ENCODE results near the gene OR10AD1. TPM values are rescaled to one million over a fixed set of nuclear protein-coding genes. Genes with fewer than 3 reads are reported as not detected.

Gene OR10AD1
- total RNA-seq, 4 donors from 2014 or later, result not detected

DNA sequence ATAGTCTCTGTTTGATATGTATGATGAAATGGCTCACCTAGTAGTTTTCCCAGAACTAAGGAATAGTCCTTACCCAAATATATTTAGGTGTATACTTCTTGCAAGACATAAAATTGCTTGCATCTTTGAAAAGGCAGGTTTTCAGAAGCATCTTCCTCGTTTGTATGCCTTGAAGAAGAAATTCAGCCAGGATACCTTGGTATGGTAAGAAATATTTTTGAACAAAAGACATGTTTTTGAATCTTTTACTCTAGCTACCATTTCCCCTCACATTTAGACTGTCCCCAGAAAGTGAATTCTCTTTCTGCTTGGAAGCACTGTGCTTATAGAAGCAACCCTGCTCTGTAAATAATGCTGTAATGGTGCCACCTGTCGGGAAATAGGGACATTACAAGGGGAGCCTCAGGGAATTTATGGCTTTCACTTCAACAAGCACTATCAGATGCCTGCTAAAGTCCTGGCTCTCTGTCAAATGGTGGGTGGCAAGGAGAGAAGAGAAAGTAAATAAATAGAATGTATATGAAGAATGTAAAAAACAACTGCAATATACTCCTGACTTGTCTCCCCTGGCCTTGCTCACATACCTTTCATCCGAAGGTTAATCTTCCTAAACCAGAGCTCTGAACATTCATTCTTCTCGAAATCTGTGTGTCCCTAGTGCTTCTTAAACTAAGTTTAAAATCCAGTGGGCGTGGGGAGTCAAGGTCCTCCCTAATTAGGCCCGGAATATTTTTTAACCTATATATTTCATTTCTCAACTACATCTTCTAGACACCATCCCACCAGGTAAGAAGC is 13.6 kb downstream of the OR10AD1 start:
- intact Hi-C loops (cut with DNase I; ENCODE audit: low total_unique reads), result loop anchor here (5.0 to 10.0 kb wide), 5 partner anchors 107 to 625 kb away; partner anchors contain the start of genes CACNB3 and VDR
- peak; percentile 64 to 82 for ATAC-seq

DNA sequence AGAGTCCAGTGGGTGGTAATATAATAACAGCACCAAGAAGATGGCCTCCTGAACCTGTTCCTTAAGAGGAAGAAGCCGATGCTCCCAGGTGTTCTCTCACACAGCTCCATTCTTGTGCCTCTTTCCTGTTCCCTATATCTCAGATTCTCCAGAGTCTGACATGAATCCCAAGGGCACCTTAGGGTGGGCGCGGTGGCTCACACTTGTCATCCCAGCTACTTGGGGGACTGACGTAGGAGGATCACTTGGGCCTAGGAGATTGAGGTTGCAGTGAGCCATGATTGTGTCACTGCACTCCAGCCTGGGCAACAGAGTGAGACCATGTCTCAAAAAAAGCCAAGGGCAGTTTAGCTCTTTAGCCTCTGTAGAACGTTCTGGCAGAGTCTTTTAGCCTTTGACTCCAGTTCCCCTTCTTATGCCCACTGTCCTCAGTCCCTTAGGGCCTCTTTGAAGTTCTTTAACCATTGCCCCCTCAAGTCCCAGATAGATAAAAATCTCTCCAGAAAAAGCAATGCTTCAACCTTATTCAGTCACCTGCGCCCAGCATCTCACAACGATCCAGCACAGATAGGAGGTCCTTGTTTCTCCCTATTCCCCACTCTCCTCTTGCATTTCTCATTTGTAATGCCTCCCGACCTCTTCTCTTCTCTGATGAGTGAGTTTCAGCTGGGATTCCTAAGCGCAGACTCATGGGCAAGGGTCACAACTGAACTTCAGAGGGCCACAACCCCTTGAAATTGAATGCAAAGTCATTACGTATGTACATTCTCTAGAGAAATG is 15.0 kb downstream of the OR10AD1 start:
- Histone ChIP-seq H3K27me3 (peaks cover 15 to 27% (median 26%) of the 10 kb centered on the region in 3 donors), H3K36me3 (no peaks in the 10 kb centered on the region), H3K4me1 (peaks cover 3 to 10% of the 10 kb centered on the region in 2 donors), H3K27ac (no peak overlapping the region), H3K9me3 (no peaks in the 10 kb centered on the region), H3K4me3 (no peak overlapping the region)
- no peak for TF ChIP-seq POLR2A (IDR thresholded peaks at IDR 0.05)
- in situ Hi-C loops (cut with MboI; ENCODE audit: low sequenced_read_pairs in 4 of 4) (loop anchor here in 3 of 4 donors (25.0 kb wide), 1 partner anchor 226 kb away; the partner anchor contains the start of gene TMEM106C (in 3 of the 3)), intact Hi-C loops (cut with DNase I; ENCODE audit: low total_unique reads) (loop anchor here (5.0 kb wide), 2 partner anchors 106 to 429 kb away; no protein-coding TSS in a partner anchor)
- ATAC-seq (no peak), DNase-seq (no peak)

More for the DNA sequence above, 13.6 kb downstream of the OR10AD1 start:
- no peaks in the 10 kb centered on the region for H3K9me3 ChIP-seq
- no peak overlapping the region for H3K4me3 ChIP-seq
- no peaks in the 10 kb centered on the region for H3K36me3 ChIP-seq
- H3K27me3 ChIP-seq, result peaks cover under 1 to 13% (median 12%) of the 10 kb centered on the region in 3 donors
- no peaks in the 10 kb centered on the region for H3K4me1 ChIP-seq
- in situ Hi-C loops (cut with MboI; ENCODE audit: low sequenced_read_pairs in 4 of 4), result loop anchor here in 3 of 4 donors (25.0 kb wide), 1 partner anchor 227 kb away; the partner anchor contains the start of gene TMEM106C (in 3 of the 3)
- peak; percentile 70 to 88 (median 79) for TF ChIP-seq CTCF (IDR thresholded peaks at IDR 0.05 in 4 of 5, conservative IDR thresholded peaks at IDR 0.05 in 1 of 5)
- no peak for TF ChIP-seq POLR2A (IDR thresholded peaks at IDR 0.05)
- no peak overlapping the region for H3K27ac ChIP-seq
- DNase-seq, result peak in 1 of 2 donors; percentile 54

DNA sequence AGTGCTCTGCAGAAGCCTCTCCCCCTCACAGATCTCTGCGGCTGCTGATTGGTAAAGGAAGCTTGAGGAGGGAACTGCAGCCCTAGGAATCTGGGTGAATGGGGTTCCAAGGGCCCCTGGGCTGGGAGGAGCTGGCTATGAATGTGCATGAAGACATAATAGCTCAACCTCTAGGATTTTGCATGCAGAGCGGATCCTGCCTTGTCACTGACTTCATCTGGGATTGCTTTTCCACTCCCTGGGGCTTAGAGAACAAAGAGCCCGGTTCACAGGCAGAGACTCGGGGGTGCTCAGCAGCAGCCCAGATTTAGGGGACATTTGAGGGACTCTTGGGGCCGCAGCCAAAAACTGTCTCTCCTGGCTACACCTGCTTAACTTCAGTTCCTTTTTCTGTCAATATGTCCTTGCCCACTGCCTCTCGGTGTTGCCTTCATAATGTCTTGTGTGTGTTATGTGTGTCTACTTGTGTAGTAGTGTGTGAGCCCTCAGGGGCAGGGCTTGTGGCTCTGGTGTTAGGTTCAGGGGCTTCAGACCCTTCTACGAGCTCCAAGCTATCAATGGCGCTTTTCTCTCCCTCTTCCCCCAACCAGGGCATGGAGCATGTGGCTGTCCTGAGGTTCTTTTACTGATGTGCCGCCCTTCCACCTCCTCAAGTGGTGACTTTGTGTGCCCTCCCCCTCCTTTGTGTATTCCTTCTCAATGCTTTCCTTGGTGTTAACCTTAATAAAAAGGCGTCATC is 17.7 kb downstream of the OR10AD1 start:
- H3K27me3 ChIP-seq, result peaks cover 43 to 55% (median 53%) of the 10 kb centered on the region in 3 donors
- H3K27ac ChIP-seq, result no peak overlapping the region
- in situ Hi-C loops (cut with MboI; ENCODE audit: low sequenced_read_pairs in 4 of 4), result loop anchor here in 3 of 4 donors (25.0 kb wide), 1 partner anchor 223 kb away; the partner anchor contains the start of gene TMEM106C (in 3 of the 3)
- ATAC-seq, result no peak
- peaks cover 13 to 18% of the 10 kb centered on the region in 2 donors for H3K4me1 ChIP-seq
- no peaks in the 10 kb centered on the region for H3K9me3 ChIP-seq
- intact Hi-C loops (cut with DNase I; ENCODE audit: low total_unique reads), result loop anchor here (5.0 kb wide), 2 partner anchors 103 to 432 kb away; no protein-coding TSS in a partner anchor
- H3K4me3 ChIP-seq, result peak overlapping the region in 2 of 4 donors; percentile 9 to 62
- no peak for DNase-seq
- no peaks in the 10 kb centered on the region for H3K36me3 ChIP-seq
- TF ChIP-seq POLR2A (IDR thresholded peaks at IDR 0.05) (no peak), CTCF (IDR thresholded peaks at IDR 0.05 in 4 of 5, conservative IDR thresholded peaks at IDR 0.05 in 1 of 5) (no peak)

DNA sequence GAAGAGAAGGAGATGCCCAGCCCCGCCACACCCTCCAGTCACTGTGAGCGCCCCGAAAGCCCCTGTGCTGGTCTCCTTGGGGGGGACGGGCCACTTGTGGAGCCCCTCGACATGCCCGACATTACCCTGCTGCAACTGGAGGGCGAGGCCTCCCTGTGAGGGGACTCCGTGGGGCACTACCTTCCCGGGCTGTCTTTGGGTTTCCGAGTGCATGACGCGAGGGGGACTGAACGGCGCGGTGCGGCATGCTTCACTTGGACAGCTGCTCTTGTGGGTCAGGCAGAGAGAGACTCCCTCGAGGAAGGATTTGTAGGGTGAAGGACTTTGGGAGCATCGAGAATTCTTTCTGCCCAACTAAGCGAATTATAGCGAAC is 18.6 kb downstream of the OR10AD1 start:
- H3K36me3 ChIP-seq, result no peaks in the 10 kb centered on the region
- in situ Hi-C loops (cut with MboI; ENCODE audit: low sequenced_read_pairs in 4 of 4) (loop anchor here in 3 of 4 donors (25.0 kb wide), 1 partner anchor 222 kb away; the partner anchor contains the start of gene TMEM106C (in 3 of the 3)), intact Hi-C loops (cut with DNase I; ENCODE audit: low total_unique reads) (loop anchor here (5.0 kb wide), 1 partner anchor 217 kb away; no protein-coding TSS in a partner anchor)
- H3K4me1 ChIP-seq, result peaks cover 13 to 18% of the 10 kb centered on the region in 2 donors
- ATAC-seq (no peak), DNase-seq (no peak)
- H3K9me3 ChIP-seq, result no peaks in the 10 kb centered on the region
- TF ChIP-seq CTCF (IDR thresholded peaks at IDR 0.05 in 4 of 5, conservative IDR thresholded peaks at IDR 0.05 in 1 of 5) (no peak), POLR2A (IDR thresholded peaks at IDR 0.05) (no peak)
- peak overlapping the region in 3 of 4 donors; percentile 24 to 56 (median 52) for H3K27ac ChIP-seq
- peaks cover 44 to 59% (median 57%) of the 10 kb centered on the region in 3 donors for H3K27me3 ChIP-seq
- peak overlapping the region; percentile 58 to 62 (median 60) for H3K4me3 ChIP-seq
